DMS53 (cell line): ENCODE results near the gene CSTPP1.

Experiments used
- DNase-seq: peaks from one replicate; lab custom pipeline; 2025; lab: John Stamatoyannopoulos, UW

The CSTPP1 gene

DNA sequence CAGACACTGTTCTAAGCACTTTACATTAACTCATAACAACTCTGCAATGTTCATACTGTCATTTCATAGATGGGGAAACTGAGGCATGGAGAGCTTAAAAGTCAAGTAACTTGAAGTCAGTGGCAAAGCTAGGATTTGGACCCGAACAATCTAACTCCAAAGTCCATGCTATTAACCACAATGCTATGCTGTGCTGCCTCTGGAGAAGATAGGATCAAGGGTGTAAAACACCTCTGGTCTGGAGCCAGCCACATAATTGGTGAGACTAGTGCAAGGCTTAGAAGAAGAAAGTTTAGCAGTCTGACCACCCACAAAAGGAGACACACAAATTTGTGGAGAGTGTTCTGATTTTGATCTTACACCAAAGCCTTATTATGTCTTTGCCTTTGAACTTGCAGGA lies 196.4 kb downstream of the CSTPP1 start:
- peak; percentile 23 for DNase-seq

DNA sequence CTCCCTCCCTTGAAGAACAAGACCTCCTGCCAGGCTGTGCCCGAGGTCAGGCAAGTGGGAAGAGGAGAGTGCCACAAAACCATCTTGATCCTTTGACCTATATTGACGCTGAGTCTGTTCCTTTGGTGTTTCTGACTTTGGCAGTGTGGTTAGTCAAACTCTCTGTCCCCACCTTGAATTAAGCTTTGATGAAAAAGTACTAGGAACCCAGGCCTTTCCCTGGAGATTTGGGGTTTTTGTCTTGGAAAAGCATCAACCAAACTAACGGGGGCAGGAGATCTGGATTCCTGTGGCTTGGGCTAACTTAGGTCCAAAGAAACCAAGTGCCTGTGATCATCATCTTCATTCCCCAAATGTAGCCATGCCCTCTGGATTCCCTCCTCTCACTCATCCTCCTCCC lies 199.8 kb downstream of the CSTPP1 start:
- DNase-seq = no peak

DNA sequence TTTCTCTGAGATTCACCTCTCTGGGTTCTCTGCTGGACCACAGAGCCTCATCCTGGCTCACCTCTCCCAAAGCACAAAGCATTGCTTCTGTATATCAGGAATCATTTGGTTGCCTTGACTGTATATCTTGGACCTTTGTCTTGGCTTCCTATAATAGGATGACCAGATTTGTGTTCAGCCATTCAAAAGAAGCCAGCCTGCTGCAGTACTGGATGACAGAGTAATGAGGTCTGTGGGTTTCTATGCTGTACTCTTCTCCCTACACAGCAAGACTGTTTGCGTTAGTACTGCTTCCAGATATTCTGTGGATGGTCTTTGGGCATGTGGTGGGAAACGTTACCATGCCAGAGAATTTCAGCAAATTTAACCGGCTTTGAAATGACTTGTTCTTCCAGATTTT lies 200.4 kb downstream of the CSTPP1 start:
- DNase-seq = no peak

DNA sequence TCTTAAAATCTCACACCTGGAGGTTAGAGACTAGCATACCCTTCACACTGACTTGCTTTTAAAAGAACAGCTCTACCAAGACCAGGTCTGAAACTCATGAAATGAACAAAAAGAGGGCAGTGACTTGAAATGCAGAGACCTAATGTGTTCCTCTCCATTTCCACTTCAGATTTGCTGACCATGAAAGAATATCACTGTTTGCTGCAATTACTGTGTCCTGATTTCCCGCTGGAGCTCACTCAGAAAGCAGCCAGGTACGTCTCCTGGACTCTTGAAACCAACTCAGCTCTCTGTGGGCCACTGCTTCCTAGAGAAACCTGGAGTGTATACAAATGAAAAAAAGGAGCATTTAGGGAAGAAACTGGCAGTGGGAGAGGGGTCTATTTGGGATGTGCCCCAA lies 200.9 kb downstream of the CSTPP1 start:
- DNase-seq = no peak

DNA sequence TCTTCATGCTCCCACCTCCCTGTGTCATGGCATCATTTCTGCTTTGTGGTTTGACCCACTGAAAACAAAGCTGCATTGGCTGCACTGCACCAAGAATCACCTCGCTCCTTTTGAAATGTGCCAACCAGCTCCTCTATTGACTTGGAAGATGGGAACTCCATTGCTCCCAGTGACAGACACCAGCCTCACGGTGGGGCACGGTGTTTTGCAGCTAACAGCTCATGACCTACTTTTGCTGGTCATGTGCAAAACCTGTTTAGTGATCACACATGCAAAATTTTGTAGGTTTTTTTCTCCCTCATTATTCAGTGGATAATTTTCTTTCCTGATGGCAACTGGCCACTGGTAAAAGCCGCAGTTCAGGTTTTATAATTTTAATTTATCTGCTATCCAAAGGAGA lies 203.3 kb downstream of the CSTPP1 start:
- DNase-seq = no peak

DNA sequence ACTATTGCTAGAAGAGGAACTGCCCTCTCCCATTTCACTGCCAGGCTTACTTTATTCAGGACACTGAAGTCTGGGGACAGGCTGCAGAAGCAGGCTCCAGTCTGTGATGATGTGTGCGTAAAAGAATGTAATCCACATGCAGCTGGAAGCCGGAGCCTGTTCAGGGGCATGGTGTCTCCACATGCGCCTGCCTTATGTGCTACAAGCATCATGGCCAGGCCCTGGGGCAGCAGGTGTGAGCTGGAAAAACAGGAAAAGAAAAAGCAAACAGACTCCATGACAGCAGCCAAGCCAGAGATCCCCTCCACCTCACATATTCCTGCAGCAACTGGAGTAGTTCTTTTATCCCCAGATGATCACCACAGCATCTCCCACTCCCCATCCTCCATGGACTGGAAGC lies 206.8 kb downstream of the CSTPP1 start:
- DNase-seq = peak; percentile 92

DNA sequence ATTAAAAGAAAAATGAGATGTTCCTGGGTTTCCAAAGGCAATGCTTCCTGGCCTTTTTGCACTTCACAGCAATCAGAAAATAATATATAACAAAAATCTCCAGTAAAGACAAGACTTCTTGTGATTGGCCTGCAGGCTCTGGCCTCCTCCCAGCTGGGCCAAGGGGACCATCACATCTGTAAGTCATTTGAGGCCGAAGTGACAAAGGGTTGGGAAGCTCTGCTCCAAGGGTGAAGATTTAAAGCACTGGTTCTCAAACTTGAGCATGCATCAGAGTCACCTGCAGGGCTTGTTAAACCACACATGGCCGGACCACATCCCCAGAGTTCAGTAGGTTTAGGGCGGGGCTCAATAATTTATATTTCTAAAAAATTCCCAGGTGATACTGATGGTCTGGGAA lies 208.0 kb downstream of the CSTPP1 start:
- no peak for DNase-seq

DNA sequence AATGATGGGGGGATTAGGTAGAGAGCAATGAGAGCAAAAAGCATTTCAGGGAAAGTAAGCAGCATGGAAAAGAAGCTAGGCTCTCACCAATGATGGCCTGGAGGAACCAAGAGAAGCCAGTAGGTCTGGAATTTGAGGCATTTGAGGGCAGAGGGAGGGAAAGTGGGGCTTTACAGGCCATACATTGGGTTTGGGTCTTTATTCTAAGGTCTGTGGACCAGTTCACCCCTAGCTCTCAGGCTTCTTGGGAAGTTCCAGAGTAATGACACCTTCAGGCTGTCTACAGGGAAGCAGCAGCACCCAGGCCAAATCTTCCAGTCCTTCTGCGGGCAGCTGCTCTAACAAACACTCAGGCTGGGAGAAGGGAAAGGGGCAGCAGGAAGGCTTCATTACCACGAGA lies 210.7 kb downstream of the CSTPP1 start:
- DNase-seq = no peak

DNA sequence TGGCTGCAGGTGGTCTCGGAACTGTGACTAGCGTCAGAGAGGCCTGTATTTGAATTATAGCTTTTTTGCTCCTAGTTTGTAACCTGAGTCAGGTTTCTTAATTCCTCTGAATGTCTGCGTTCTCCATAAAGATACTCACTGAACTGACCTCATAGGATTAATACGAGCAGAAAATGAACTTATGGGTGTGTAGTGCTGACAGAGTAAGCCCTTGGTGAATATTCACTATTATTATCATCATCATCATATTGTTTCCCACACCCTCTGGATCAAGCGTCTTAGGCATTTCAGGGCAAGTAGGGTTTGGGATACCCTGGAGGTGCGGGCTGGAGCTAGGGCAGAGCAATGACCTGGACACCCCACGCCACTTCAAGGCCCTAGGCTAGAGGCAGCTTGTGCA lies 211.1 kb downstream of the CSTPP1 start:
- no peak for DNase-seq

DNA sequence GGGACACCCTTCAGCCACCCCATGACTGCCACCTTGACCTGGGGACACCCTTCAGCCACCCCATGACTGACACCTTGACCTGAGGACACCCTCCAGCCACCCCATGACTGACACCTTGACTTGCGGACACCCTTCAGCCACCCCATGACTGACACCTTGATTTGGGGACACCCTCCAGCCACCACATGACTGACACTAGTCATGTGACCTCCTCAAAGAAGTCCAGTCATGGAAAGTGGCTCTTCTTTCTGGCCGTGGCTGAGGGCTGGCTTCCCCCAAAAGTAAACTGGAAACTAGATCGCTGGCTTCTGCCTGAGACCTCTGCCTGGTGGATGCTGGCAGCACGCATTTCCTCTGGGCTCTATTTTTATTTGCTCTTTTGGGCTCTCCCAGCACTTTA lies 211.7 kb downstream of the CSTPP1 start:
- DNase-seq = no peak

DNA sequence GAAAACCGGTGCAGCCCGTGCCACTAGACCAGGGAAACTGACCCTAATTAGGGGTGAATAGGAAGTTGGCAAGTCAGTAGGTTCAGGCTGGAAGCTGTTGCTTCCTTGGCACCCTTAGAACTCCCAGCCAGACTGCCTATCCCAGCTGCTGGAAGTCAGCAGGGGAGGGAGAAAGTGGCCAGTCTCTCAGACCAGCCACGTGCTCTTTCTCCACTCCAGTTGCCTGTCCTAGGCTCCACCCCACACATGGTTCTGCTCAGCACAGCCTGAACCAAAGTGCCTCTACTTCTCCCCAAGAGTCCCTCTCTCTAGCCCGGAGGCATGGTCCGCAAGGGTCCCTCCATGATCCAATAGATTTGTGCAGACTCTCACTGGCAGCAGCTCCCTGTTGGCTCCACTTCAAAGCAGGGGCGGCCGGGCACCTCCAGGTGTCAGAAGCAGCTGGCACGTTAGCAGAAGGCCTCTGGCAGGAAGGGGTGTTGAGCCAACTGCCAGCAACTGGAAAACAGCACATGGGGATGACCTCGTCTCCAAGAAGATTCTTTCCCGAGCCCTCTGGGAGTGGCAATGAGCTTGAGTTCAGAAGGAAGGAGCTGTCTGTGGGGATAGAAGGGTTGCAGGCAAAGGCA lies 212.5 kb downstream of the CSTPP1 start:
- DNase-seq = peak; percentile 82

DNA sequence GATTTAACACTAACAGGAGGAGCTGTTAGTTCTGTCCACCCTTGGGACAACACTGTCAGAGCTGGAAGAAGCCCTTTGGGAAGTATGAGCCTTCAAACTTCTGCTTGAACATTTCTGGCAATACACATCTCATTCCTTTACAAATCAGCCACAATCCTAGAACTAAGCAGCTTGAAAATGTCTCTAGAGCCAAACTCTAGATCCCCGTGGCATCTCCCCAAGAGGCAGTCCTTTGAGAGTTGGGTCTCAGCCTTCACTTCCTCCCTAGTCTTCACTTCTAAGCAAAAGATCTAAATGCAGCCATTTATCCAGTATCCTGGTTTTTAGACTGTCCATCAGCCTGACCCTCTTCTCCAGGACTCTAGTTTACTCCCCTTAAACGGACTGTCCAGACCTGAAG lies 213.2 kb downstream of the CSTPP1 start:
- DNase-seq = no peak

DNA sequence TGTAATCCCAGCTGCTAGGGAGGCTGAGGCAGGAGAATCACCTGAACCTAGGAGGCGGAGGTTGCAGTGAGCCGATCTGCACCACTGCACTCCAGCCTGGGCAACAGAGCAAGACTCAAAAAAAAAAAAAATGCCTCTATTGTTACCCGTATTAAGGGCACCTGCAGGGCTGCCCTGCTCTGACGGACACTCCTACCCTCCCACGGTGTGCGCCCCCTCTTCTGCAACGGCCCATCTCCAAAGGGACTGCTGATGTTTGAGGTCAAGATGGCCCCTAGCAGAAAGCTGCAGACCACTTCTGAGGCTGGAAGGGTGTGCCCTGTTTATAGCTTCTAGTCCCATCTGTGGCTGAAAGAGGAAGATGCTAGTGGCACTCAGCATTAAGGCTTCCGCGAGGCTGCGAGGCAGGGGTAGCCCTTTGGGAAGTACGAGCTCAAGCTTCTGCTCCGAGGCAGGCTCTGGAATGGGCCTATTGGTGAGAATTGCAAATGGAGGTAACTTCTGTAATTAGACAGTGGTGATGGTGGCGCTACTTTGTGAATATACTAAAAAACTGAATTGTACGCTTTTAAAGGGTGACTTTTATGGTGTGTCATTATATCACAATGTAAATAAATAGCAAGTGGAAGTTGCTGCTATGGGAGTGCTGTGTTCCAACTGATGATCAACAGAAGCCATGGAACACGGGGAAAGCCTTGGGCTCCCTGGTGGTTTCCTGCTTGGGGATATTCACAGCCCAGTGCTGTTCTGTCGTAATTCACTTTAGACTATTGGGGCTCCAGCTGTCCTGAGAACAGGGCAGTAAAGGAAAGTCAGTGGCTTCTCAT lies 215.8 kb downstream of the CSTPP1 start:
- peak; percentile 46 for DNase-seq

DNA sequence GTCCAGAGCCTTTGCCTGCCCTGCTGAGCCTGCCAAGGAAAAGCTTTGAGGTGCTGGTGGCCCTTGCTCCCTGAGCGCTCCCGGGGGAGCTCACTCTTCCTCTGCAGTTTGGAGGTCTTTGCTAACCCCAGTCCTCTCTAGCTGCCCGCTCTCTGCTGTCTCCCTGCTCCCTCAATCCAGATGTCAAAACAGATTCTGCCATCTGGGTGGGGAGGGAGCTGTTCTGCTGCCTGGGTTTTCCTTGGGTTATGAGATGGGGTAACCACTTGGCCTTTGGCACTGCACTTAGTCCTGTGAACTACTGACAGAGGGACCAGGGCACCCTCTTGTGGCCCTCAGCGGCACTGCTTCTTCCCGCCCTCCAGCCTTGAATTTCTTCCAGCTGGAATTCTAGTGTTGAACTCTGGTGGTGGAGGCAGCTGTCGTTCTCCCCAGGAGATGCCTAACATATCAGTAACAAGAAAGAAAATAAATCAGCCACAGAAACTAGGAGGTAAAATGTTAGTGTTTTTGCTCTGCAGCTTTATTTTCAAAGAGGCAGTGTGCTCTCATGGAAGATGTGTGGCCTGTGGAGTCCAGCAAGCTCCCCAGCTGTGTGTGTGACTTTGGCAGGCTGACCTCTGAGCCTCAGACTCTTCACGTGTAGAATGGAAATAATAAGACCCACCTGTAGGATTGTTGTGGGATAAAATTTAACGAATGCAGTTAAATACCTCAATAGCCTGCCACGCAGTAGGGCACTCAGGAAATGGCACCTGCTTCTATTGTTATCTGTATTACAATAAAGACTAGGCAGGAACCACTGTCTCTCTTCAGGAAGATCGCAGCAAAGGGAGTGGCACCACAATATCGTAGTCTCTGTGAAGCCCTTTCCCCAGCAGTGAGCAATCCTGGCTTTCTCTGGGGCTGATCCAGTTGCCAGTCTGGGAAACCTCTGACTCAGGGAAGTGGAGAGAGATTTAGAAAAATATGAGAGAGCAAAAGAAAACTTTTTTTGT lies 216.7 kb downstream of the CSTPP1 start:
- DNase-seq = peak; percentile 86

DNA sequence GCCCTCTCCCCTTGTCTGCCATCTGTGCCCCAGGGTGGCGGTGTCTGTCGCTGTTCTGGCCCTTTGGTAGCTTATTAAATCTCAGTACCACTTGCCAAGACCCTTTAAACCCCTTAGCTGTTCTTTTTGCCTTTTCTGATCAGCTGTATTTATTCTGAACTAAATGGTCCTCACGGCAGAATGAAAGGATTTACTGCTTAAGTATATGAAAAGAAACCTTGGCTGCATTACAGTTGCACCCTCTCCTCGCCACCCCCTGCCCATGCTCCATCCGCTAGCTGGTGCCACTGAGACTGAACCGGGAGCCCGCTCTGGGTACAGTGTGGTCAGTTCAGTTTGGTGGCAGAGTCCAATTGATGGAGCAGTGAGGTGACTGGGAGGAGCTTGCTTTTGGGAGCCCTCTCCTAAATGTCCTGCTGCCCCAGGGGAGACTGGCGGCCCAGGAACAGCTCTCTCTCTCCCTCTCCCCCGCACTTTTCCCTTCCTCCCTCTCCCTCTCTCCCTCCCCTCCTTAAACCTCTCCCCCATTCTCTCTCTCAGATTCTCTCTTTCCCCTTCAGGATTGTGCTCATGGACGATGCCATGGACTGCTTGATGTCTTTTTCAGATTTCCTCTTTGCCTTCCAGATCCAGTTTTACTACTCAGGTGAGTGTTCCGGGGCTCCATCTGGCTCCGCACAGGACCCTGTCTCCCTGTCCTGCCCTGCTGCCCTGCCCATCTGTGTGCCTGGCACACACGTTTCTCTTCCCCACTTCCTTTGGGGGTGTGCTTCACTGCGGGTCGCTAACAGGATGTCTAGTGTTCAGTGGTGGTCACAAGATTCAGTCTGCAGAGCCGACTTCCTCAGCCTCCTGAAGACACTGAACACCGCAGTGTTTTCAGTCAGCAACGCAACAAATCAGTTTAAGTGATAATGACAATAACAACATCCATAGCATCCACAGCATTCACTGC lies 218.3 kb downstream of the CSTPP1 start:
- DNase-seq = no peak

DNA sequence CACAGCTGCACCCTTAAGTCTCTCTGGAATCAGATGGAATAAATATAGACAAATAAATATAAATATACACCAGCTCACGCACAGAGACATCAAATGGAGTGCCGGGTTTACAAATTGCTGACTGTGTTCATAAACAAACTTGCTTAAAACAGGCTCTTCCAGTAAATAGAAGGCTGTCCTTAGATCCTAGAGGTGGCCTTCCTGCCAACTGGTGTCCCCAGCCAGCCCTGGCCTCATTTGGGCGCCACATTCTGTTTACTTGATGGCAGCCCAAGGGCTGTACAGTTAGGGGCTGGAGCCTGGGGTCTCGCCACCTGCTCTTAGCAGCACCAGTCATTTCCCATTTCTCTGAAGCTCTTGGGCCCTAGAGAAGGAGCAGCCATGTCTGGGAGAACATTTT lies 219.3 kb downstream of the CSTPP1 start:
- no peak for DNase-seq

DNA sequence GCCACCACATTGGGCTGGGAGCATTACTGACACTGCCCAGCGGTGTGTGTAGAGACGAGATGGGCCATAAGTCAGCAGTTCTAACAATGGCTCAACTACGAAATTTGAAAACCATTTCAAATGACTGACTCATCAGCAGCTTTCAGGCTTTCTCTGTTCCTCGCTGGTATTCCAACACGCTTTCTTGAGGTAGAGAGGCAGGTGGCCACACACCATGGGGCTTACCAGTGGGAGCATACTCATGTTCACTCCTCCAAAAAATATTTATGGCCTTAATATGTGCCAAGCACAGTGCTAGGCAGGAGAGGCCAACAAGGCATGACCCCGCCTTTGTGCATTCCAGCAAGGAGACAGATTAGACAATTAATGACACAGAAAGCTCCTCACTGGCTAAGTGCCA lies 219.8 kb downstream of the CSTPP1 start:
- DNase-seq = no peak

DNA sequence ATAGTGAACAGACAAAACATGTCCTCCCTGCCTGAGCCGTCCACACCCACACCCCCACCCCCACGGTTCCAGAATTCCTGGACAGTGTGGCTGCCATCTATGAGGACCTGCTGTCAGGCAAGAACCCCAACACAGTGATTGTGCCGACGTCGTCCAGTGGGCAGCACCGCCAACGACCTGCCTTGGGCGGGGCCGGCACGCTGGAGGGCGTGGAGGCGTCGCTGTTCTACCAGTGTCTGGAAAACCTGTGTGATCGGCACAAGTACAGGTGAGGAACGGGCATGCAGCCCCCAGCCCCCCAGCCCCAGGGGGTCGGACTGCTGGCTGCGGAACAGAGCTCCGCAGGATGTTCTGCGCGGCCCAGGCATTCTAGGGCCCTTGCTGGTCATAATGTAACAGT lies 220.4 kb downstream of the CSTPP1 start:
- no peak for DNase-seq

DNA sequence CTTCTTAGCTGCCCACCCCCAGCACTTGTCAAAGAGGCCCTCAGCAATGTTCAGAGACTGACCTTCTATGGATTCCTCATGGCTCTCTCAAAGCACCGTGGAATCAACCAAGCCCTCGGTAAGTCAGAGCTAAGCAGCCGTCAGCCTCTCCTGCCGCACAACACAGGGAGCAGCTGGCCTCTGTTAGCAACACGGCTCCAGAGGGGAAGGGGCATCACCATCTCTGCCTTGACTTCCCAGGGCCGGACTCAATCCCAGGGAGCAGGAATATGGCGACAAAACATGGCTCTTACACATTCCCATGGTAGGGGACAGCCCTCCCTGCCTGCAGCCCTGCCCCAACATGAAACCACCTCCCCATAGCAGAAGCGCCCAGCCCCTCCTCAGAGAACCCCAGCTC lies 221.2 kb downstream of the CSTPP1 start:
- DNase-seq = peak; percentile 59

DNA sequence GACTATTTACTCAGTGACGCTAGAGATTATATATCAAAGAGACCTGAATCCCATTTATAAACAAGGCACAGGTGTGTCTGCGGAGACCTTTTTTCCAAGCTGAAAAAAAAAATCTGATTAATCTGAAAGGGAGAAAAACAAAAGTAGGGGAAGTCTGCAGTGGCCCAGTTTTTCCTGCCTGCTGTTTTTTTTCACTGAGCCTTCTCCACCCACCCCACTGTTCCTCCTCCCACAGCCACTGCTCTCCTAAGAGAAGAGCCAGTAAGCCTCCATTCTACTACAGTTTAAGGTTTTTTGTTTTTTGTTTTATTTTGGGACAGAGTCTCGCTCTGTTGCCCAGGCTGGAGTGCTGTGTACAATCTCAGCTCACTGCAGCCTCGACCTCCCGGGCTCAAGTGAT lies 221.7 kb downstream of the CSTPP1 start:
- DNase-seq = peak; percentile 65

DNA sequence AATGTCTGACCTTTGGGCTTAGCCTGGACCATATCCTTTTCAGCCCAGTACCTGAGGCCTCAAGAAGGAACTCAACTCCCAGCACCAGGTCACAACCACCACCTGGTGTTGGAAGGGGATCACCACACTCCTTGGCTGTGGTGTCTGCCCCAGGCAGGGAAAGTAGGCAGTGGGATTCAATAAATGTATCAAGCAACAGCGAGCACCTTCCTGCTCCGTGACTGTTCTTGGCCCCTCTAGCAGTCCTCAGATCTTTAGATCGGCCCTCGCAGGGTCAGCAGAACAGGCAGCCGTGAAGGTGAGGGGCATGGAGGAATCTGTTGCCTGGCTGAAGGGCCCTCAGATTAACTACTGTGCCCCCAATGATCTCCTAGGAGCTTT lies 224.2 kb downstream of the CSTPP1 start:
- DNase-seq = peak; percentile 30
